HL-60 (cell line): ENCODE results near the gene RIBC1. TPM values are rescaled to one million over a fixed set of nuclear protein-coding genes. Genes with fewer than 3 reads are reported as not detected.

ENCODE experiments used
- DNase-seq, 2 experiments: peaks; one replicate each; pipeline ENCODE4 v3.0.0-alpha.2; 2010 to 2020; ENCODE audit warnings: low read depth in 1 of 2, low spot score in 1 of 2
- H3K27ac ChIP-seq: fragments of 250-450 bp; sonication (Bioruptor Pico); replicated peaks from 2 replicates; pipeline ENCODE4 v1.5.1; 2020; ENCODE audit warnings: mild to moderate bottlenecking, moderate library complexity
- H3K27me3 ChIP-seq: fragments of 250-450 bp; sonication (Bioruptor Pico); 2 replicates; pipeline ENCODE4 v1.5.1; 2021; ENCODE audit warnings: mild to moderate bottlenecking, moderate library complexity; ENCODE audit not compliant: insufficient read depth, poor library complexity, severe bottlenecking
- H3K4me3 ChIP-seq: replicated peaks from 2 replicates; pipeline ENCODE4 v1.5.1; 2011; ENCODE audit warnings: mild to moderate bottlenecking, control low read depth, low read length; ENCODE audit not compliant: insufficient read depth
- GABPA ChIP-seq: IDR thresholded peaks from 2 replicates; pipeline ENCODE4 v1.6.1; 2012; ENCODE audit warnings: low read depth
- POLR2AphosphoS5 ChIP-seq: IDR thresholded peaks from 2 replicates; pipeline ENCODE4 v1.6.1; 2012; ENCODE audit warnings: low read depth
- SPI1 ChIP-seq: IDR thresholded peaks from 2 replicates; pipeline ENCODE4 v1.6.1; 2012; ENCODE audit warnings: low read depth, mild to moderate bottlenecking, borderline replicate concordance
- microRNA-seq: library from miRNA; unstranded; fragments of <30 nt; microRNA quantifications from one replicate; pipeline ENCODE4, GENCODE V29; 2018
- TF ChIP-seq, protein P1 (sequence below): IDR thresholded peaks from 2 replicates; pipeline ENCODE4 v1.6.1; 2012; ENCODE audit warnings: low read depth; ENCODE audit not compliant: insufficient replicate concordance
- TF ChIP-seq, protein P2 (sequence below): IDR thresholded peaks from one replicate; pipeline ENCODE4 v1.5.1; 2011; ENCODE audit warnings: low read length, control low read depth, inconsistent platforms; ENCODE audit not compliant: insufficient read depth

Gene RIBC1

DNA sequence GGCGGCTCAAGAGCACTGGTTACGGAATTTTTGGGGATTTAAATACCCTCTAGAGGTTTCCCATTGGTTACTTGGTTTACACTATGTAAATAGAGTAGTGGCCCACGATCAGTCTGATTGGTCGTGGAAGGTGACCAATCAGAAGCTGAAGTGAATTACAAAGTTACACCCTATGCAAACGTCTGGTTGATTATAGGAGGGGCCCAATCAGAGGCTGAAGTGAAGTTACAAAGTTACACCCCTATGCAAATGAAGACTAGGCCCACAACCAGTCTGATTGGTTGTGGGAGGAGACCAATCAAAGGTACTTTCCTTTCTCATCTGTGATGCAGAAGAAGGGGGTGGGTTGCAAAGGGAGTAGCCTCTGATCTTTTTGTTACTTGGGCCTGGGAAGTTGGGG, 56.6 kb downstream of the RIBC1 start:
- Histone ChIP-seq H3K27me3 (no peaks in the 10 kb centered on the region), H3K4me3 (no peak overlapping the region), H3K27ac (no peak overlapping the region)
- no peak for DNase-seq
- TF ChIP-seq SPI1 (no peak), POLR2AphosphoS5 (no peak), GABPA (no peak)
- TF ChIP-seq, protein P1, sequence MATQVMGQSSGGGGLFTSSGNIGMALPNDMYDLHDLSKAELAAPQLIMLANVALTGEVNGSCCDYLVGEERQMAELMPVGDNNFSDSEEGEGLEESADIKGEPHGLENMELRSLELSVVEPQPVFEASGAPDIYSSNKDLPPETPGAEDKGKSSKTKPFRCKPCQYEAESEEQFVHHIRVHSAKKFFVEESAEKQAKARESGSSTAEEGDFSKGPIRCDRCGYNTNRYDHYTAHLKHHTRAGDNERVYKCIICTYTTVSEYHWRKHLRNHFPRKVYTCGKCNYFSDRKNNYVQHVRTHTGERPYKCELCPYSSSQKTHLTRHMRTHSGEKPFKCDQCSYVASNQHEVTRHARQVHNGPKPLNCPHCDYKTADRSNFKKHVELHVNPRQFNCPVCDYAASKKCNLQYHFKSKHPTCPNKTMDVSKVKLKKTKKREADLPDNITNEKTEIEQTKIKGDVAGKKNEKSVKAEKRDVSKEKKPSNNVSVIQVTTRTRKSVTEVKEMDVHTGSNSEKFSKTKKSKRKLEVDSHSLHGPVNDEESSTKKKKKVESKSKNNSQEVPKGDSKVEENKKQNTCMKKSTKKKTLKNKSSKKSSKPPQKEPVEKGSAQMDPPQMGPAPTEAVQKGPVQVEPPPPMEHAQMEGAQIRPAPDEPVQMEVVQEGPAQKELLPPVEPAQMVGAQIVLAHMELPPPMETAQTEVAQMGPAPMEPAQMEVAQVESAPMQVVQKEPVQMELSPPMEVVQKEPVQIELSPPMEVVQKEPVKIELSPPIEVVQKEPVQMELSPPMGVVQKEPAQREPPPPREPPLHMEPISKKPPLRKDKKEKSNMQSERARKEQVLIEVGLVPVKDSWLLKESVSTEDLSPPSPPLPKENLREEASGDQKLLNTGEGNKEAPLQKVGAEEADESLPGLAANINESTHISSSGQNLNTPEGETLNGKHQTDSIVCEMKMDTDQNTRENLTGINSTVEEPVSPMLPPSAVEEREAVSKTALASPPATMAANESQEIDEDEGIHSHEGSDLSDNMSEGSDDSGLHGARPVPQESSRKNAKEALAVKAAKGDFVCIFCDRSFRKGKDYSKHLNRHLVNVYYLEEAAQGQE: no peak
- TF ChIP-seq, protein P2, sequence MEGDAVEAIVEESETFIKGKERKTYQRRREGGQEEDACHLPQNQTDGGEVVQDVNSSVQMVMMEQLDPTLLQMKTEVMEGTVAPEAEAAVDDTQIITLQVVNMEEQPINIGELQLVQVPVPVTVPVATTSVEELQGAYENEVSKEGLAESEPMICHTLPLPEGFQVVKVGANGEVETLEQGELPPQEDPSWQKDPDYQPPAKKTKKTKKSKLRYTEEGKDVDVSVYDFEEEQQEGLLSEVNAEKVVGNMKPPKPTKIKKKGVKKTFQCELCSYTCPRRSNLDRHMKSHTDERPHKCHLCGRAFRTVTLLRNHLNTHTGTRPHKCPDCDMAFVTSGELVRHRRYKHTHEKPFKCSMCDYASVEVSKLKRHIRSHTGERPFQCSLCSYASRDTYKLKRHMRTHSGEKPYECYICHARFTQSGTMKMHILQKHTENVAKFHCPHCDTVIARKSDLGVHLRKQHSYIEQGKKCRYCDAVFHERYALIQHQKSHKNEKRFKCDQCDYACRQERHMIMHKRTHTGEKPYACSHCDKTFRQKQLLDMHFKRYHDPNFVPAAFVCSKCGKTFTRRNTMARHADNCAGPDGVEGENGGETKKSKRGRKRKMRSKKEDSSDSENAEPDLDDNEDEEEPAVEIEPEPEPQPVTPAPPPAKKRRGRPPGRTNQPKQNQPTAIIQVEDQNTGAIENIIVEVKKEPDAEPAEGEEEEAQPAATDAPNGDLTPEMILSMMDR: no peak

Small RNAs within 50 kb of the gene (microRNA-seq; reads per million reads assigned to microRNA genes)
- not detected for gene MIR6857
